HG03108 (cell line): ENCODE results near the gene RAD51C.
A peak's percentile ranks its signal among the peaks of the same experiment; 100 is the strongest.
"Not testable (repeated sequence)": the region's sequence is repeated elsewhere in the genome, so short reads cannot be mapped to it uniquely, and the experiment has no call there.

Experiments
- ATAC-seq: cut with Tn5 transposase; IDR thresholded peaks from one replicate; pipeline ENCODE4 v1.9.1; 2021; ENCODE audit warnings: moderate library complexity; ENCODE audit not compliant: unreplicated experiment

The RAD51C gene

GRCh38 chr17:58692239-58693055, at the start of gene RAD51C:
Gene RAD51C (plus strand): TSS chr17:58692602. CDS start chr17:58692644, 42 bp downstream.
- ATAC-seq = peak; percentile 96

GRCh38 chr17:58643147-58643546, 49.3 kb upstream of the RAD51C start:
- no peak for ATAC-seq

- no peak for ATAC-seq
Observed at GRCh38 chr17:58648236-58648635, 44.2 kb upstream of the RAD51C start.

- ATAC-seq = peak; percentile 10
Observed at GRCh38 chr17:58657962-58658803, 34.2 kb upstream of the RAD51C start.

- peak; percentile 66 for ATAC-seq
Observed at GRCh38 chr17:58658804-58659713, 33.3 kb upstream of the RAD51C start.

GRCh38 chr17:58659714-58660084, 32.7 kb upstream of the RAD51C start:
- ATAC-seq = not testable (repeated sequence)

- no peak for ATAC-seq
Observed at GRCh38 chr17:58660621-58661020, 31.8 kb upstream of the RAD51C start.

- ATAC-seq = no peak
Observed at GRCh38 chr17:58661499-58661898, 30.9 kb upstream of the RAD51C start.

GRCh38 chr17:58664302-58664701, 28.1 kb upstream of the RAD51C start:
- no peak for ATAC-seq

- no peak for ATAC-seq
Observed at GRCh38 chr17:58665946-58666857, 26.2 kb upstream of the RAD51C start.

- no peak for ATAC-seq
Observed at GRCh38 chr17:58666858-58667267, 25.5 kb upstream of the RAD51C start.

- no peak for ATAC-seq
Observed at GRCh38 chr17:58667934-58668597, 24.3 kb upstream of the RAD51C start.

- no peak for ATAC-seq
Observed at GRCh38 chr17:58668598-58668935, 23.8 kb upstream of the RAD51C start.

GRCh38 chr17:58669853-58670252, 22.5 kb upstream of the RAD51C start:
- no peak for ATAC-seq

GRCh38 chr17:58671969-58672368, 20.4 kb upstream of the RAD51C start:
- no peak for ATAC-seq

GRCh38 chr17:58677194-58677880, 15.1 kb upstream of the RAD51C start:
- no peak for ATAC-seq

GRCh38 chr17:58678287-58678686, 14.1 kb upstream of the RAD51C start:
- ATAC-seq = not testable (repeated sequence)

GRCh38 chr17:58679263-58680037, 13.0 kb upstream of the RAD51C start:
- ATAC-seq = no peak
